GM12874 (cell line): ENCODE results near the gene LRRK1.

Source experiments
- TF ChIP-seq, protein P1 (sequence below): IDR thresholded peaks from 2 replicates; pipeline ENCODE4 v1.5.1; 2011; ENCODE audit warnings: low read depth, mild to moderate bottlenecking, control low read depth, low read length, moderate library complexity; ENCODE audit not compliant: insufficient read depth

Gene LRRK1

DNA sequence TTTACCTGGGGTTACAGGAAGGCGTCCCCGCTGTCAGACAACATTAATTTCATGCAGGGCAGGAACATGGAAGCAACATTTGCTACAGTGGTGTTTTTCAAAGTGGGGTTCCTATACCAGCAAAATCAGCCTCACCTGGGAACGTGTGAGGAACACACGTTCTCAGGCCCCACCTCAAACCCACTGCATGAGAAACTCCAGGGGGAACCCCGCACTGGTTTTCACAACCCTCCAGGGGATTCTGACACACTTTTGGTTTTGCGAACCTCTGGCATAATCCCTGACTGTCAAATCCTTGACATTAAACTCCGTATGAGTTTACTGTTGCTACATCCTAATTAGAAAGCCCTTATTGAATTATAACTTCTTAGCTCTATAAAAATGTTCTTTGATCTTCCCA is 127.7 kb downstream of the LRRK1 start:
- TF ChIP-seq, protein P1, sequence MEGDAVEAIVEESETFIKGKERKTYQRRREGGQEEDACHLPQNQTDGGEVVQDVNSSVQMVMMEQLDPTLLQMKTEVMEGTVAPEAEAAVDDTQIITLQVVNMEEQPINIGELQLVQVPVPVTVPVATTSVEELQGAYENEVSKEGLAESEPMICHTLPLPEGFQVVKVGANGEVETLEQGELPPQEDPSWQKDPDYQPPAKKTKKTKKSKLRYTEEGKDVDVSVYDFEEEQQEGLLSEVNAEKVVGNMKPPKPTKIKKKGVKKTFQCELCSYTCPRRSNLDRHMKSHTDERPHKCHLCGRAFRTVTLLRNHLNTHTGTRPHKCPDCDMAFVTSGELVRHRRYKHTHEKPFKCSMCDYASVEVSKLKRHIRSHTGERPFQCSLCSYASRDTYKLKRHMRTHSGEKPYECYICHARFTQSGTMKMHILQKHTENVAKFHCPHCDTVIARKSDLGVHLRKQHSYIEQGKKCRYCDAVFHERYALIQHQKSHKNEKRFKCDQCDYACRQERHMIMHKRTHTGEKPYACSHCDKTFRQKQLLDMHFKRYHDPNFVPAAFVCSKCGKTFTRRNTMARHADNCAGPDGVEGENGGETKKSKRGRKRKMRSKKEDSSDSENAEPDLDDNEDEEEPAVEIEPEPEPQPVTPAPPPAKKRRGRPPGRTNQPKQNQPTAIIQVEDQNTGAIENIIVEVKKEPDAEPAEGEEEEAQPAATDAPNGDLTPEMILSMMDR = no peak

DNA sequence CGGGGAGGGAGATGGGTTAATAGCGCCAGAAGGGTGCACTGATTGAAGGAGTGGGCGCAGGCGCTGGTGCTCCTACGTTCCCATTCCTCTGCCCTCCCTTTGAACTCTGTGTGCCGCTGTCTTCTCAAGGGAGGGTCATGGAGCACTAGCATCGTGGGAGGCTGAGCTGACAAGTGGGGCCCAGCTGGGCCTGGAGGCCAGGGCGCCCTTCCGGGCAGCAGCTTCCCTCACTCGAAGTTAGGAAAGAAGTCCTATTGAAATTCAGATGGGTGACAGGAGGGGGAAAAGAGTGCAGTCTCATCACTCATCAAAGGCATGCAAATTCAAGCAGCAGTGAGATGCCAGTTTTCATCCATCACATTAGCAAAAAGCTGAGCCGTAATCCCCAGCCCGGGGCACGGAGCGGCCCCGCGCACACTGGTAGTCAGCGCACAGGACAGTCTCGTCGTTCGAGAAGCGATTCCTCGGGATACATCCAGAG is 128.2 kb downstream of the LRRK1 start:
- TF ChIP-seq, protein P1 = no peak

DNA sequence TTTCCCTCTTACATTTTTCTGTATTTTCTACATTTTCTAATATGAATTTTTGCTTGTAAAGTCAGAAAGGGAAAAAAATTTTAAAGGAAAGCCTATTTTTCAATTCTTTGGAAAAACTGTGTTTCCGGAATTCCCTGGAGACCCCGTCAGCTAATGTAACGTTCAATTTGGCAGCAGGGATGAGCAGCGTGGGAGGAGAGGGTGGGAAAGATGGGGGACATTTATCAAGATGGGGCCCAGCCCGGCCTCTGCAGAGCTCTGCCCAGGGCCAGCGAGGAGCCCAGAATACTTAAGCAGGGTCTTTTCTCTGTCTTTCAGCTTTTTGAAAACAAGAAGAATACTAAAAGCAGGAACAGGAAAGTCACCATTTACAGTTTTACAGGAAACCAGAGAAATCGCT is 129.0 kb downstream of the LRRK1 start:
- TF ChIP-seq, protein P1 = no peak

DNA sequence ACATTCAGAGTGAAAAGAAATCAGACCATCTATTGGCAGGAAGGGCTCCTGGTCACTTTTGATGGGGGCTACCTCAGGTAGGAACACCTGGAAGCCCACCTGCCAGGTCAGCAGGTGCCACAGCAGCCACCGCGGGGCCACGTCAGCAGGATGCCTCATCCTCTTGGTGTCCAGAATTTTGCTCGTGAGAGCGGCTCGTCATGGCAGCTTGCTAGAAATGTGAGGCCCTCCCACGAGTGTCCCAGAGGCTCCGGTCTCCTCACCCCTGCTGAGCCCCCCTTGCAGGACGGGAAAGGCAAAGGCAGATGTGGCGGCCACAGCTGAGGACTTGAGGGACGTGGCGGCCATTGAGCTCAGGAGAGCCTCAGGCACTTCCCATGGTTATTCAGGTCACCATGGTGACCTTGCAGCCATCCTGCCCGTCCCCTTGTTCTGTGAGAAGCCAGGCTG is 129.4 kb downstream of the LRRK1 start:
- TF ChIP-seq, protein P1 = no peak

DNA sequence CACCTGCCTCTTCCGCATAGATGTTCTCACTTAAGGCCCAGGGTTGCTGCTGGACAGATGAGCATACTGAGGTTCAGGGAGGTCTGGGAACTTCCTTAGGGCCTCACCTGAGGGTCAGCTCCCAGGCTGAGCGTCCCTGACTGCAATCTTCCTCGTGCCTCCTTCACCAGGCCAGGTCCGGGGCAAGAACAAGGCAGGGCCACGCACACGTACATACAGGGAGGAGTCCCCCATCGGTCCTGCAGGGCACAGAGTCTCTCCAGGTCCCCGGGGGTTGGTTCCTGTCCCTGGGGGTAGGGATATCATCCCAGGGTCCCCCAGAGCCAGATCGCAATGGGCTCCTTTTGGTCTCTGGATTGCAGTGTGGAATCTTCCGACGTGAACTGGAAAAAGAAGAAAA is 130.1 kb downstream of the LRRK1 start:
- TF ChIP-seq, protein P1 = no peak

DNA sequence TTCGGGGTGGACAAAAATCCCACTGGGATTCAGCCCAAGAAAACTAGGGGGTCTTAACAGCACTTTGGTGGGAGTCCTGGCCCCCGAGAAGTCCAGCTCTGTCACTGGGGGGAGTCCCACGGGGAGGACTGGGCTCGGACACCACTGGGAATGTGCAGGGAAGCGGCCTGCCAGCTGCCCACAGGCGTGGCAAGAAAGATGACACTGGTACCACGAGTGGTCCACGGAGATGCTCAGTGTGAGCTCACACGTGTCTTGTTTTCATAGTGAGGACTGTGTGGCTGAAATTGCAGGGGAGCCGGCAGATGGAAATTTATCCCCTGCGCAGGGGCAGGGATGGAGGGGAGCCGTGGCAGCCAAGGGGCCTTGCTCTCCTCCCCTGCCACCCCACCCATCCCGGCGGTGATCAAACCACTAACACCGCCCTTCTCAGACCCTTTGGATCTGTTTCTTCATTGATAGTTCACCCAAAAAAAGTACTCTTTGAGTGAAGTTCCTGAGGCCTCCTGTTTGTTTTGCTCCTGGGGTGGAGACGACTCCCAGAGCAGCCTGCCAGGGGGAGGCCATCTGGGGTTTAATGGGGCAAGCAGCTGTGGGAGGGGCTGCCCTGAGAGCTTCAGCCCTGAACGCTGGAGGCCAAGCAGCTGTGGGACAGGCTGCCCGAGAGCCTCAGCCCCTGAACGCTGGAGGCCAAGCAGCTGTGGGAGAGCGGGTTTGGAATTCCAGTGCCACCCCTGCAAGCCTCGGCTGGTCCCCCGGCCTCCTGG is 130.9 kb downstream of the LRRK1 start:
- TF ChIP-seq, protein P1 = no peak

DNA sequence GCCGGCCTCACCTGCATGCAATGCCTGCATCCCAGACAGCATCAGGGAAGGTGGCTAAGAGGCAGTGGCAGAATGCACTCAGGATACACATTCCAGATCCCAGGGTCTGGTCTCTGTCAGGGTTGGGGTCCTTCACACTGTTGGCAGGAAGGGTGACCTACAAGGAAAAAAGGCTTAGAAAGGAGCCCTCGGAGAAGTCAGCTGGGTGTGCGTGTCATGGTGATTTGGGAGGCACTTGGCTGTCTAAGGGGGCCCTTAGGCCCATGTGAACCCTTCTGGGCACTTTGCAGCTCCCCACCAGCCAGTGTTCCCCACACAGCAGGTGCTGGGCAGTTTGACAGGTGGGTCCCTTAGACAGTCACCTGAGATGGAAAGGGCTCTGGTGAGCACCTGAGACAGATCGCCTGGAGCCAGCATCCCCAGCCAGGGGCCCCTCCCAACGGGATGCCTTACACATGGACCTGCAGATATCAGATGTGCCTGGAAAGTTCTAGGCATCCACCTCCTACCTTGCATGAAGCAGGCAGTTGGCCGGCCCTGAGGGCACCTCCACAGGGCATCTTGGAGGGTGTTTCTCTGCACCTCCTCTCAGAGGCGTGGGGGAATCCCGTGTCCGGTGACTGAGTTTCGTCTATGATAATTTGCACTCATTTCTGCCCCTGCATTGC is 131.6 kb downstream of the LRRK1 start:
- TF ChIP-seq, protein P1 = no peak
